Neural progenitor cell (in vitro differentiated cells): ENCODE results near the gene INHBE. TPM values are rescaled to one million over a fixed set of nuclear protein-coding genes. Genes with fewer than 3 reads are reported as not detected.

Experiments used
- DNase-seq: peaks from one replicate; pipeline ENCODE4 v3.0.0-alpha.2; 2016; ENCODE audit warnings: low spot score
- H2AFZ ChIP-seq: fragments of 200-600 bp; sonication (generic); replicated peaks from 2 replicates; pipeline ENCODE4 v1.6.1; 2016; ENCODE audit warnings: antibody characterized with exemption
- H3F3A ChIP-seq: fragments of 200-600 bp; sonication (generic); 2 replicates; pipeline ENCODE4 v1.6.1; 2016; ENCODE audit warnings: antibody characterized with exemption, low read depth
- H3K27ac ChIP-seq: fragments of 200-600 bp; sonication (generic); 2 replicates; pipeline ENCODE4 v1.5.1; 2016; ENCODE audit warnings: mild to moderate bottlenecking
- H3K27me3 ChIP-seq: fragments of 200-600 bp; sonication (generic); 2 replicates; pipeline ENCODE4 v1.6.1; 2016; ENCODE audit warnings: mild to moderate bottlenecking, moderate library complexity
- H3K36me3 ChIP-seq: fragments of 200-600 bp; sonication (generic); 2 replicates; pipeline ENCODE4 v1.5.1; 2016
- H3K4me1 ChIP-seq: fragments of 200-600 bp; sonication (generic); 2 replicates; pipeline ENCODE4 v1.6.1; 2016; ENCODE audit warnings: mixed run types
- H3K4me2 ChIP-seq: fragments of 200-600 bp; sonication (generic); 2 replicates; pipeline ENCODE4 v1.6.1; 2016
- H3K4me3 ChIP-seq: fragments of 200-600 bp; sonication (generic); 2 replicates; pipeline ENCODE4 v1.5.1; 2016
- H3K79me2 ChIP-seq: fragments of 200-600 bp; sonication (generic); 2 replicates; pipeline ENCODE4 v1.6.1; 2016; ENCODE audit warnings: low read depth
- H3K9ac ChIP-seq: fragments of 200-600 bp; sonication (generic); 2 replicates; pipeline ENCODE4 v1.6.1; 2016
- H3K9me3 ChIP-seq: fragments of 200-600 bp; sonication (generic); 2 replicates; pipeline ENCODE4 v1.5.1; 2016; ENCODE audit warnings: low read depth
- H4K20me1 ChIP-seq: fragments of 200-600 bp; sonication (generic); 2 replicates; pipeline ENCODE4 v1.6.1; 2016; ENCODE audit warnings: low read depth
- H3K27ac Mint-ChIP-seq: 3 replicates; pipeline ENCODE4 v1.8.0; 2021; ENCODE audit warnings: mixed read lengths
- H3K27me3 Mint-ChIP-seq: 2 replicates; pipeline ENCODE4 v1.8.0; 2022; ENCODE audit warnings: low read depth, mild to moderate bottlenecking, inconsistent platforms, moderate library complexity, mixed read lengths; ENCODE audit not compliant: insufficient read depth
- H3K36me3 Mint-ChIP-seq: 3 replicates; pipeline ENCODE4 v1.8.0; 2021; ENCODE audit warnings: mixed read lengths
- H3K4me1 Mint-ChIP-seq: 3 replicates; pipeline ENCODE4 v1.8.0; 2021; ENCODE audit warnings: mixed read lengths
- H3K4me3 Mint-ChIP-seq: 3 replicates; pipeline ENCODE4 v1.8.0; 2021; ENCODE audit warnings: mild to moderate bottlenecking, moderate library complexity, mixed read lengths
- H3K9me3 Mint-ChIP-seq: 3 replicates; pipeline ENCODE4 v1.8.0; 2020; ENCODE audit warnings: mixed read lengths
- CTCF ChIP-seq: fragments of 200-600 bp; sonication (generic); IDR thresholded peaks from 2 replicates; pipeline ENCODE4 v1.5.1; 2017; ENCODE audit warnings: antibody characterized with exemption, mild to moderate bottlenecking
- EZH2 ChIP-seq: fragments of 200-600 bp; sonication (generic); IDR thresholded peaks from 2 replicates; pipeline ENCODE4 v1.6.1; 2017; ENCODE audit warnings: antibody characterized with exemption, mild to moderate bottlenecking, moderate library complexity
- EZH2phosphoT487 ChIP-seq: fragments of 200-600 bp; sonication (generic); IDR thresholded peaks from 2 replicates; pipeline ENCODE4 v1.6.1; 2017; ENCODE audit warnings: antibody characterized with exemption
- total RNA-seq: library from RNA; depleted of rRNA; stranded (reverse); fragments of >200 nt; gene quantifications from 2 replicates; pipeline ENCODE4 v1.2.3, GENCODE V29; 2015; ENCODE audit warnings: low replicate concordance

Gene INHBE
- total RNA-seq, 1 donor from 2014 or later, result not detected

- Mint-ChIP-seq H3K4me1 (peaks cover 30% of the 10 kb centered on the region), H3K27ac (peak overlapping the region; percentile 93), H3K27me3 (peaks cover 5% of the 10 kb centered on the region), H3K9me3 (no peaks in the 10 kb centered on the region), H3K36me3 (peaks cover 3% of the 10 kb centered on the region), H3K4me3 (peak overlapping the region; percentile 96)
- Histone ChIP-seq H3K79me2 (peaks cover 35% of the 10 kb centered on the region), H3K27me3 (no peaks in the 10 kb centered on the region), H3K4me1 (peaks cover 11% of the 10 kb centered on the region), H3K27ac (no peak overlapping the region), H3K9me3 (no peaks in the 10 kb centered on the region), H3K4me3 (peak overlapping the region; percentile 64), H2AFZ (peak overlapping the region; percentile 34), H4K20me1 (peaks cover 4% of the 10 kb centered on the region), H3F3A (peaks cover 24% of the 10 kb centered on the region), H3K4me2 (peak overlapping the region; percentile 93), H3K36me3 (no peaks in the 10 kb centered on the region), H3K9ac (no peak overlapping the region)
- TF ChIP-seq CTCF, result no peak
- no peak for TF ChIP-seq EZH2
- no peak for TF ChIP-seq EZH2phosphoT487
- DNase-seq, result no peak
Observed at GRCh38 chr12:57431654-57432188, 23.4 kb upstream of the INHBE start.

- peaks cover 26% of the 10 kb centered on the region for H3K4me1 Mint-ChIP-seq
- H2AFZ ChIP-seq, result no peak overlapping the region
- no peaks in the 10 kb centered on the region for H3K27me3 ChIP-seq
- no peak overlapping the region for H3K4me3 ChIP-seq
- TF ChIP-seq CTCF (no peak), EZH2phosphoT487 (no peak), EZH2 (no peak)
- no peak overlapping the region for H3K4me3 Mint-ChIP-seq
- H3K36me3 ChIP-seq, result no peaks in the 10 kb centered on the region
- H3K4me1 ChIP-seq, result peaks cover 11% of the 10 kb centered on the region
- H3K9me3 ChIP-seq, result no peaks in the 10 kb centered on the region
- H4K20me1 ChIP-seq, result peaks cover 4% of the 10 kb centered on the region
- peaks cover 24% of the 10 kb centered on the region for H3F3A ChIP-seq
- no peaks in the 10 kb centered on the region for H3K9me3 Mint-ChIP-seq
- peaks cover 6% of the 10 kb centered on the region for H3K27me3 Mint-ChIP-seq
- no peak overlapping the region for H3K4me2 ChIP-seq
- H3K27ac Mint-ChIP-seq, result no peak overlapping the region
- H3K9ac ChIP-seq, result no peak overlapping the region
- DNase-seq, result no peak
- peaks cover 20% of the 10 kb centered on the region for H3K79me2 ChIP-seq
- no peak overlapping the region for H3K27ac ChIP-seq
- peaks cover 2% of the 10 kb centered on the region for H3K36me3 Mint-ChIP-seq
Observed at GRCh38 chr12:57433370-57433769, 21.7 kb upstream of the INHBE start.

GRCh38 chr12:57434517-57435223, 20.4 kb upstream of the INHBE start, which contains the start of gene INHBC:
Gene INHBC, plus strand, starts transcription at chr12:57434784. Its CDS starts 103 bp downstream, at chr12:57434887.
- Histone ChIP-seq H2AFZ (no peak within 1 kb of the TSS), H3K79me2 (peaks cover 7% of the 10 kb centered on the region), H3K27me3 (no peaks in the 10 kb centered on the region), H3F3A (peaks cover 20% of the 10 kb centered on the region), H3K9me3 (no peaks in the 10 kb centered on the region), H3K36me3 (no peaks in the 10 kb centered on the region), H3K4me3 (no peak within 1 kb of the TSS), H3K9ac (no peak within 1 kb of the TSS), H3K4me1 (peaks cover 6% of the 10 kb centered on the region), H3K27ac (no peak within 1 kb of the TSS), H4K20me1 (no peaks in the 10 kb centered on the region), H3K4me2 (no peak within 1 kb of the TSS)
- DNase-seq, result no peak
- TF ChIP-seq EZH2, result no peak
- no peak for TF ChIP-seq CTCF
- no peak for TF ChIP-seq EZH2phosphoT487
- Mint-ChIP-seq H3K4me3 (no peak within 1 kb of the TSS), H3K4me1 (peaks cover 20% of the 10 kb centered on the region), H3K27ac (peak within 1 kb of the TSS; percentile 1), H3K27me3 (peaks cover 4% of the 10 kb centered on the region), H3K9me3 (no peaks in the 10 kb centered on the region), H3K36me3 (no peaks in the 10 kb centered on the region)
